Stimulated activated naive CD8-positive, alpha-beta T cell treated with anti-CD3 and anti-CD28 coated beads, Interleukin-15, Interleukin-2, amounts not matched to agents 100 U/mL and 50 U/mL, for 24 hours (primary cell): ENCODE data around the gene ATP6V0A4.

Experiments used
- ATAC-seq: fragments of 150-1000 bp; cut with Tn5 transposase; one replicate; pipeline ENCODE4 v1.10.0; 2021
- DNase-seq: peaks from one replicate; pipeline ENCODE4 v3.0.0; 2021

Gene ATP6V0A4

GRCh38 chr7:138661069-138661635, 136.8 kb downstream of the ATP6V0A4 start:
- DNase-seq (no peak), ATAC-seq (no peak)

- no peak for DNase-seq
- no peak for ATAC-seq
Measured at GRCh38 chr7:138658889-138659288, 139.1 kb downstream of the ATP6V0A4 start.

GRCh38 chr7:138657854-138658386, 140.1 kb downstream of the ATP6V0A4 start:
- DNase-seq, result no peak
- ATAC-seq, result no peak

GRCh38 chr7:138656952-138657351, 141.0 kb downstream of the ATP6V0A4 start:
- ATAC-seq, result no peak
- DNase-seq, result no peak
